A549 (cell line): Measurements from ENCODE around the gene DDX11. TPM values are rescaled to one million over a fixed set of nuclear protein-coding genes. Genes with fewer than 3 reads are reported as not detected.
A peak's percentile ranks its signal among the peaks of the same experiment; 100 is the strongest.
"Not testable (repeated sequence)": the region's sequence is repeated elsewhere in the genome, so short reads cannot be mapped to it uniquely, and the experiment has no call there.

Experiments used
- ATAC-seq, 2 experiments: fragments of 200-7000 bp in 1 of 2; fragments of >200 bp in 1 of 2; cut with Nextera tagmentation in 1 of 2; cut with Tn5 transposase in 1 of 2; 3 replicates each; pipeline versions ENCODE4 v1.8.0 to v1.9.1; 2018 to 2020; ENCODE audit warnings: mild to moderate bottlenecking in 1 of 2, moderate library complexity in 1 of 2
- CTCF ChIA-PET: fragments of 300-600 bp; sonication (Branson Sonifier 250); formaldehyde crosslinking; extraction: SDS; loops from one replicate; lab custom pipeline; 2021; ENCODE audit warnings: antibody characterized with exemption, inconsistent platforms; lab: Yijun Ruan, JAX
- POLR2A ChIA-PET: fragments of 350-600 bp; formaldehyde crosslinking; extraction: SDS; loops from one replicate; lab custom pipeline; 2021; ENCODE audit warnings: antibody characterized with exemption, inconsistent platforms; lab: Yijun Ruan, JAX
- DNase-seq, 2 experiments: peaks; one replicate each; pipeline versions ENCODE4 v3.0.0 to v3.0.0-alpha.2; 2011 to 2016; ENCODE audit warnings: low read depth in 1 of 2, low spot score in 1 of 2
- FAIRE-seq: peaks from 2 replicates; lab custom pipeline; 2011; peaks lifted over from hg19 to GRCh38; lab: Jason Lieb, UNC
- H3K27ac ChIP-seq, 2 experiments: fragments of >200 bp; sonication (Bioruptor Twin); formaldehyde crosslinking; 3 replicates each; pipeline ENCODE4 v1.5.1; 2016 to 2017
- H3K4me1 ChIP-seq: fragments of >200 bp; sonication (Bioruptor Twin); formaldehyde crosslinking; 3 replicates; pipeline ENCODE4 v1.6.1; 2016
- H3K4me2 ChIP-seq: fragments of >200 bp; sonication (Bioruptor Twin); formaldehyde crosslinking; 3 replicates; pipeline ENCODE4 v1.6.1; 2016
- H3K4me3 ChIP-seq: fragments of >200 bp; sonication (Bioruptor Twin); formaldehyde crosslinking; 3 replicates; pipeline ENCODE4 v1.5.1; 2016
- H3K9me3 ChIP-seq: fragments of >200 bp; sonication (Bioruptor Twin); formaldehyde crosslinking; 3 replicates; pipeline ENCODE4 v1.6.1; 2016
- EHMT2 ChIP-seq: fragments of 200-600 bp; sonication (generic); IDR thresholded peaks from 2 replicates; pipeline ENCODE4 v1.6.1; 2016; ENCODE audit warnings: antibody characterized with exemption, low read depth, mild to moderate bottlenecking, moderate library complexity
- FOSB ChIP-seq: fragments of 250-450 bp; sonication (Bioruptor Pico); IDR thresholded peaks from 2 replicates; pipeline ENCODE4 v1.5.0; 2020; ENCODE audit warnings: mild to moderate bottlenecking, moderate library complexity
- HES2 ChIP-seq: fragments of >200 bp; sonication (Bioruptor Twin); formaldehyde crosslinking; IDR thresholded peaks from 2 replicates; pipeline ENCODE4 v1.6.1; 2016
- HOXA7 ChIP-seq: fragments of 250-450 bp; sonication (Bioruptor Pico); IDR thresholded peaks from 2 replicates; pipeline ENCODE4 v1.5.0; 2020; ENCODE audit warnings: mild to moderate bottlenecking, moderate library complexity
- HOXB13 ChIP-seq: fragments of 250-450 bp; sonication (Bioruptor Pico); IDR thresholded peaks from 2 replicates; pipeline ENCODE4 v1.5.0; 2020; ENCODE audit warnings: low read depth, mild to moderate bottlenecking, moderate library complexity
- JUN ChIP-seq, 2 experiments: fragments of >200 bp; sonication (Bioruptor Twin); formaldehyde crosslinking; IDR thresholded peaks; 2 replicates in 1 of 2; 3 replicates in 1 of 2; pipeline ENCODE4 v1.6.1; 2016 to 2017
- JUNB ChIP-seq: fragments of >200 bp; sonication (Bioruptor Twin); formaldehyde crosslinking; IDR thresholded peaks from 2 replicates; pipeline ENCODE4 v1.6.1; 2016
- MAFK ChIP-seq: fragments of 450-650 bp; IDR thresholded peaks from 2 replicates; pipeline ENCODE4 v1.6.1; 2014; ENCODE audit not compliant: partially characterized antibody
- MAZ ChIP-seq: fragments of 150-350 bp; IDR thresholded peaks from 2 replicates; pipeline ENCODE4 v1.6.1; 2014; ENCODE audit warnings: antibody characterized with exemption, low read depth, low read length, borderline replicate concordance
- NFE2L2 ChIP-seq: fragments of 150-350 bp; conservative IDR thresholded peaks from 2 replicates; pipeline ENCODE4 v1.6.1; 2014; ENCODE audit warnings: low read length
- NPAS2 ChIP-seq: fragments of 250-450 bp; sonication (Bioruptor Pico); IDR thresholded peaks from 2 replicates; pipeline ENCODE4 v1.8.0; 2022; ENCODE audit warnings: mild to moderate bottlenecking, moderate library complexity, borderline replicate concordance
- NR3C1 ChIP-seq: fragments of >200 bp; sonication (Bioruptor Twin); formaldehyde crosslinking; IDR thresholded peaks from 3 replicates; pipeline ENCODE4 v1.6.1; 2017
- PBX3 ChIP-seq: IDR thresholded peaks from 2 replicates; pipeline ENCODE4 v1.6.1; 2012
- PHF8 ChIP-seq: fragments of 200-600 bp; sonication (generic); IDR thresholded peaks from 2 replicates; pipeline ENCODE4 v1.6.1; 2016; ENCODE audit warnings: low read depth, mild to moderate bottlenecking, antibody characterized with exemption, moderate library complexity, borderline replicate concordance
- POLR2A ChIP-seq: IDR thresholded peaks from 2 replicates; pipeline ENCODE4 v1.6.1; 2012; ENCODE audit warnings: mild to moderate bottlenecking, low read length
- TFCP2L1 ChIP-seq: fragments of 250-450 bp; sonication (Bioruptor Pico); IDR thresholded peaks from 2 replicates; pipeline ENCODE4 v1.5.0; 2021; ENCODE audit warnings: mild to moderate bottlenecking
- USF2 ChIP-seq: fragments of 450-650 bp; IDR thresholded peaks from 2 replicates; pipeline ENCODE4 v1.6.1; 2014; ENCODE audit warnings: antibody characterized with exemption
- WGBS: methylation state at CpG from one replicate; pipeline ENCODE4 v1.1.6; 2017; ENCODE audit errors: missing lambda C conversion rate; 5-methylcytosine and 5-hydroxymethylcytosine counted together
- polyA plus RNA-seq, 4 experiments: library from polyadenylated mRNA; depleted of rRNA in 3 of 4; stranded (reverse); fragments of >200 nt; fragmentation: RNase III in 1 of 4; extraction: RNeasy Plus Mini Kit Qiagen cat#74134 plus additional on column Dnase treatment in 1 of 4; gene quantifications; 2 replicates in 3 of 4; 3 replicates in 1 of 4; pipeline ENCODE4 v1.2.3, GENCODE V29; 2011 to 2017
- TF ChIP-seq, protein P1 (sequence below): fragments of 200-600 bp; sonication (generic); IDR thresholded peaks from 2 replicates; pipeline ENCODE4 v1.6.1; 2016; ENCODE audit warnings: antibody characterized with exemption, mild to moderate bottlenecking, moderate library complexity

DDX11 gene
- polyA plus RNA-seq, 2 of the 4 experiments (the other 2 are of a cell fraction) = 36.7 to 69.2 TPM

- H3K4me2 ChIP-seq = peak overlapping the region; percentile 38; the same call in 1 of the 3 replicates
- no peak overlapping the region for H3K4me3 ChIP-seq
- POLR2A ChIA-PET = no interaction called here
- no peak for TF ChIP-seq USF2
- TF ChIP-seq PHF8 = no peak
- no peak for TF ChIP-seq HOXA7 (CRISPR knock-in tag)
- no peak for TF ChIP-seq HES2
- TF ChIP-seq, protein P1, sequence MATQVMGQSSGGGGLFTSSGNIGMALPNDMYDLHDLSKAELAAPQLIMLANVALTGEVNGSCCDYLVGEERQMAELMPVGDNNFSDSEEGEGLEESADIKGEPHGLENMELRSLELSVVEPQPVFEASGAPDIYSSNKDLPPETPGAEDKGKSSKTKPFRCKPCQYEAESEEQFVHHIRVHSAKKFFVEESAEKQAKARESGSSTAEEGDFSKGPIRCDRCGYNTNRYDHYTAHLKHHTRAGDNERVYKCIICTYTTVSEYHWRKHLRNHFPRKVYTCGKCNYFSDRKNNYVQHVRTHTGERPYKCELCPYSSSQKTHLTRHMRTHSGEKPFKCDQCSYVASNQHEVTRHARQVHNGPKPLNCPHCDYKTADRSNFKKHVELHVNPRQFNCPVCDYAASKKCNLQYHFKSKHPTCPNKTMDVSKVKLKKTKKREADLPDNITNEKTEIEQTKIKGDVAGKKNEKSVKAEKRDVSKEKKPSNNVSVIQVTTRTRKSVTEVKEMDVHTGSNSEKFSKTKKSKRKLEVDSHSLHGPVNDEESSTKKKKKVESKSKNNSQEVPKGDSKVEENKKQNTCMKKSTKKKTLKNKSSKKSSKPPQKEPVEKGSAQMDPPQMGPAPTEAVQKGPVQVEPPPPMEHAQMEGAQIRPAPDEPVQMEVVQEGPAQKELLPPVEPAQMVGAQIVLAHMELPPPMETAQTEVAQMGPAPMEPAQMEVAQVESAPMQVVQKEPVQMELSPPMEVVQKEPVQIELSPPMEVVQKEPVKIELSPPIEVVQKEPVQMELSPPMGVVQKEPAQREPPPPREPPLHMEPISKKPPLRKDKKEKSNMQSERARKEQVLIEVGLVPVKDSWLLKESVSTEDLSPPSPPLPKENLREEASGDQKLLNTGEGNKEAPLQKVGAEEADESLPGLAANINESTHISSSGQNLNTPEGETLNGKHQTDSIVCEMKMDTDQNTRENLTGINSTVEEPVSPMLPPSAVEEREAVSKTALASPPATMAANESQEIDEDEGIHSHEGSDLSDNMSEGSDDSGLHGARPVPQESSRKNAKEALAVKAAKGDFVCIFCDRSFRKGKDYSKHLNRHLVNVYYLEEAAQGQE = no peak
- no peak for TF ChIP-seq EHMT2
- no peak for TF ChIP-seq TFCP2L1
- TF ChIP-seq NFE2L2 = no peak
- no peak for TF ChIP-seq MAFK
- no peak for TF ChIP-seq PBX3
- TF ChIP-seq NPAS2 (CRISPR knock-in tag) = no peak
- TF ChIP-seq, all 56 proteins: peak for 0
- Histone ChIP-seq H3K4me1 (peaks cover 19% of the 10 kb centered on the region), H3K9me3 (no peaks in the 10 kb centered on the region), H3K27ac (no peak overlapping the region)
- ATAC-seq (no peak), FAIRE-seq (no peak), DNase-seq (no peak)
- 60% methylated on average over 2 of the region's 26 CpGs for WGBS
- CTCF ChIA-PET = interaction anchor here (0.9 kb wide), 1 partner anchor 273 kb away, joined by 3 read pairs; no protein-coding TSS in a partner anchor
These were observed 46.8 kb downstream of the DDX11 start for GRCh38 chr12:31120392-31121008.

- H3K4me3 ChIP-seq, ATAC-seq, H3K27ac ChIP-seq, POLR2A ChIA-PET, H3K9me3 ChIP-seq, DNase-seq, FAIRE-seq: not testable (repeated sequence)
- peaks cover 19% of the 10 kb centered on the region for H3K4me1 ChIP-seq
- peak overlapping the region; percentile 38; the same call in 1 of the 3 replicates for H3K4me2 ChIP-seq
- WGBS = 43% methylated on average over 11 of the region's 19 CpGs
- CTCF ChIA-PET = interaction anchor here (0.9 kb wide), 2 partner anchors 43 to 274 kb away, joined by 3 read pairs; no protein-coding TSS in a partner anchor
These were observed 47.5 kb downstream of the DDX11 start for GRCh38 chr12:31121022-31121728.

DNA sequence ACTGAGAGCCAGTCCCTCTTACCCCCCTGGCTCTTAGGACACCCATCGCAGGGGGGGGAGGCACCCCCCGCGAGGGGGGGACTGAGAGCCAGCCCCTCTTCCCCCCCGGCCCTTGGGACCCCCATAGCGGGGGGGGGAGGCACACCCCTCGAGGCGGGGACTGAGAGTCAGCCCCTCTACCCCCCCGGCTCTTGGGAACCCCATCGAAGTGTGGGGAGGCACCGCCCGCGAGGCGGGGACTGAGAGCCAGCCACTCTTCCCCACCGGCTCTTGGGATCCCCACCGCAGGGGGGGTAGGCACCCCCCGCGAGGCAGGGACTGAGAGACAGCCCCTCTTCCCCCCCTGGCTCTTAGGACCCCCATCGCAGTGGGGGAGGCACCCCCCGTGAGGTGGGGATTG is 48.8 kb downstream of the DDX11 start:
- Histone ChIP-seq H3K4me1 (peaks cover 17% of the 10 kb centered on the region), H3K27ac (no peak overlapping the region), H3K4me2 (no peak overlapping the region), H3K4me3 (no peak overlapping the region), H3K9me3 (no peaks in the 10 kb centered on the region)
- WGBS = no CpG with 5 or more reads among the region's 19 CpGs
- ChIA-PET CTCF (no interaction called here), POLR2A (no interaction called here)
- FAIRE-seq = no peak
- no peak for TF ChIP-seq PBX3
- no peak for TF ChIP-seq JUNB
- no peak for TF ChIP-seq MAZ
- TF ChIP-seq JUN (IDR thresholded peaks at IDR 0.05) = no peak
- no peak for TF ChIP-seq FOSB
- TF ChIP-seq HOXB13 = no peak
- TF ChIP-seq POLR2A = no peak
- no peak for TF ChIP-seq NR3C1
- no peak for DNase-seq
- ATAC-seq = no peak

DNA sequence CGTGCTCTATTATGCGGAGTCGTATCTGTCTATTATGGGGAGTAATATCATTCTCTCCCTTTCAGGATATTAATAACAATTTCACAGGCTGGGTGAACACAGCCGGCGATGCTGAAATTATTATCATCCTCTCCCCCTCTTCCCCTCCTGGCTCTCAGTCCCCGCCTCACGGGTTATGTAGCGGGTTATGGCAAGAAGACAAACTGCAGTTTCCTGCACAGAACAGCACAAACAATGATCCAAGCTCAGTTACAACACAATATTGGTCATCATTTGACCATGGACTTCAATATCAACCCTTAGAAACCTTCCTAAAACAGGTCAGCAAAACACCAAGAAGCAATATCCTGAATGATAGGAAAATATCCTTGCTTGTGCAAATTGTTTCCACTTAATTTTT is 50.5 kb downstream of the DDX11 start:
- POLR2A ChIA-PET, H3K4me2 ChIP-seq, CTCF ChIA-PET, H3K4me1 ChIP-seq, DNase-seq, H3K4me3 ChIP-seq, H3K9me3 ChIP-seq, FAIRE-seq, ATAC-seq, H3K27ac ChIP-seq: not testable (repeated sequence)
- 83% methylated on average over 8 of the region's 8 CpGs for WGBS

GRCh38 chr12:31125171-31125570 is 51.5 kb downstream of the DDX11 start:
- ATAC-seq, H3K4me1 ChIP-seq, DNase-seq, H3K9me3 ChIP-seq, CTCF ChIA-PET, H3K27ac ChIP-seq, FAIRE-seq, H3K4me3 ChIP-seq, H3K4me2 ChIP-seq, POLR2A ChIA-PET: not testable (repeated sequence)
- WGBS = 70% methylated on average over 2 of the region's 2 CpGs
